ENCODE results near the gene EFCAB6.

EFCAB6 gene

GRCh38 chr22:43847376-43848289 lies 35.5 kb upstream of the EFCAB6 start:
- no peak for DNase-seq

- no peak for DNase-seq
Observed at GRCh38 chr22:43846966-43847365, 34.9 kb upstream of the EFCAB6 start.

- DNase-seq: no peak
Observed at GRCh38 chr22:43845981-43846380, 33.9 kb upstream of the EFCAB6 start.

DNA sequence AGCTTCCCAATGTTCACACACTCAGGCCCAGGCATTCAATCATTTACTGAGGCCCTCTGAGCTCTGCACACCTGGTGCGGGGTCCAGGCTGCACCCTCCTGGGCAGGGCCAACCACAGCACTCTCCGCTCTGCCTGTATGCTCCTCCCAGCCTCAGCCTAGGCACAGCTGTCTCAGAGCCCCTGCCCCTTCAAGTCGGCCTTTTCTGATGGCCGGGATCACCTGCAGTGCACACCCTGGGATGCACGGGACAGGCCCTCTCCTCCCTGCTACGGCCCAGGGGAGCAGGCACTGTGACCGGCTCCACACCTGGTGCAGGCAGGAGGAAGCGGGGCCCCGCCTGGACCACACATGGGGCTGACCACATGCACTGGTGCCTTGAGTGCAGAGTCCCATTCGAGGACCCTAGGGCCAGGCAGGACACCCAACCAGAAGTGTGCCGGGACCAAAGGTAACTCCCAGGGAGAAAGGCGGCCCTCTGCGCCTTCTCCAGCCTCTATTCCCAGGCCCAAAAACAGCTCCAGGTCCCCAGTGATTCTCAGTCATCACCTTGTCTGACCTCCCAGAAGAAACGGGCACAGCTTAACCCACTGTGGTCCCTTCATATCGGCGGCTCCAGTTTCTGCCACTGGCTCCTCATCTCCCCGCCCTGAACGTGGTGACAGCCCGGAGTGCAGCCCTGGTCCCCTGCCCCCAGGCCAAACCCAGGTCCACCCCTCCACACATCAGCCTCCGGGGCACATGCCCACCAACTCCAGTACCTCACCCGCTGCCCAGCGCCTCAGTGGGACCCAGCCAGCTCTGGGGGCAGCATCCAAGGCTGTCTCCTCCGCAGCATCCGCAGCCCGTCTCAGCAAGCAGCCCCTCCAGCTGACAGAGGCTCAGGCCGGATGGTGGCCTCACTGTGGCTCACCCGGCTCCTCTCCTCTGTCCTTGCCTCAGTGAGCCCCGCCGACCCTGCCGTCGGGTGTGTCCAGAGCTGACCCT lies 32.7 kb upstream of the EFCAB6 start:
- no peak for DNase-seq

- no peak for DNase-seq
Observed at GRCh38 chr22:43843783-43844530, 31.9 kb upstream of the EFCAB6 start.

DNA sequence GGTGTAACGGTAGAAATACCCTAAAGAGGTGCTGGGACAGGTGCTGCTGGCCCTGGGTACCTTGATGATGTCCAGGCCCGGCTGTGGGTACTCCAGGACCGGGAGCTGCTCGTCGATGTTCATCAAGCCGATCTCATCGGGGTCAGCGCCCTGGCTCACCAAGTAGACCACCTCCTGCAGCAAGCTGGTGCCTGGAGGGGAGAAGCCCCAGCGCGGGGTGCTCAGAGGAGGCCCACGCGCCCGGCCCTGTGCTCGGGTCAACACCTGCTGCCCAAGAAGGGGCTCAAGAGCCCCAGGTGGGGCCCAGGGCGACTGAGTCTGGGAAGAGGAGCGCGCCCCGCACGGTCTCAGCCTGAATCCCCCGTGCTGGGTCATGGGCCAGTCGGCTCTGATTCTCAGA lies 29.6 kb upstream of the EFCAB6 start:
- no peak for DNase-seq

GRCh38 chr22:43840851-43841250 lies 28.7 kb upstream of the EFCAB6 start:
- DNase-seq: no peak

DNA sequence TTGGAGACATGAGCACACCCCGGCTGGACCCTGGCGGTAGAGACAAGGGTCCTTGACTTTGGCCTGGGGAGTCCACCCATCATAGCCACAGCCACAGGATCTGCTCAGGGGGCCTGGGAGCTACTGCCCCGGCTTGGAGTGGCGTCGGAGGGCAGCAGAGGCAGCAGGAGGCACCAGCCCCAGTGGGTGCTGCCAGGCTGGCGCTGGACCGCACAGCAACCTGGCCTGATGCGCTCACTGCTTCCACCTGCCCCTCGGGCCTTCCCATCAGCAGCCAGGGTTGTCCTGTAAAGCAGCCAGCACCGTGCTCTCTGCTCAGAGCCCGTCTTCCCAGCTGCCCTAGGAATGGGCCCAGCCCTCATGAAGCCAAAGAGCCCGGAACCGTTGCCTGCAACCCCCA lies 28.3 kb upstream of the EFCAB6 start:
- DNase-seq: no peak

DNA sequence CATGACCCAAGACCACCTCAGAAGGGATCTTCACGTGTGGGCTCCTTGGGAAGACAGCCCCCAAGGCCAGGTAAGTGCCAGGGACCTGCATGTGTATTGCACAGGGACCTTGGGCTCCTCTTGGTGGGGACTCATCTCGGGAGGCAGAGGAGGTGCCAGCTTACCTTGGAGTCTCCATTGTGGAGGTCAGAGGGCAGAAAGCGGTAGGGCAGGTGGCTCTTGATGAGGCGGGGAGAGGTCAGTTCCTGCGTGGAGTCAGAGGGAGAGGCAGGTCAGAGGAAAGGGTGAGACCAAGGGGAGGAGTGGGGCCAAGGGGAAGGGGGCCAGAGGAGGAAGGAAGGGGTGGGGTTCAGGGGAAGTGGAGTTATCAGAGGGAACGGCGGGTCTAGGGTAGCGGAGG lies 27.7 kb upstream of the EFCAB6 start:
- no peak for DNase-seq

DNA sequence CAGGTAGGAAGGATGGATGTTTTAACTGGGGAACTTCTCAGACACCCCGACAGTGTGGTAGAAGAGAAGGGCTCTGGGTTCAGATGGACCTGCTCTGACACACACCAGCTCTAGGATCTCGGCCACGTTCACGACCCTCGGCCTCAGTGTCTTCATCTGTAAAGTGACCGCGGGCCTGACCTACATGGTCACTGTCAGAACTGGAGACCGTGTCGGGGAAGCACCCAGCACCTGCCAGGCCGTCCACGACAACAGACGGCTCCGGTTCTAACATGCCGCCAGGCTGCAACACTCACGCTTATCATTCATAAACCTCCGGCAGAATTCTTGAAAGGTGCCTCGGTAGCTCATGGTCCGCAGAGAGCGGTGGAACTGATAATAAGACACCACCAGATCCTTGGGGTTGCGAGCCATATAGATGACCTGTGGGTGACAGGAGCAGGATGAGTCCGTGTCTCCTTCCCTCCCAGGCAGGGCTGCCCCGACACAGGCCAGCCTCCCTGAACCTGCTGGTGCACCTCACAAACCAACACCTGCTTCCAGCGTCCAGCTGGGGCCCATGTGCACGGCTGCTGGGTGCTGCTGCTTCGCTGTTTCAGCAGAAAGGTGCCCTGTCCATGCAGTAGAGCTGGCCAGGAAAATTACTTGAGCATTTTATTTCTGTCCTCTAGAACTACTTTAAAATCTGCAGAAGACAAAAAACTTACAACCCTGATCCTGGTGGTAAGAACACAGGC lies 26.6 kb upstream of the EFCAB6 start:
- no peak for DNase-seq

GRCh38 chr22:43838161-43838560 lies 26.1 kb upstream of the EFCAB6 start:
- no peak for DNase-seq

- no peak for DNase-seq
Observed at GRCh38 chr22:43837666-43838065, 25.6 kb upstream of the EFCAB6 start.

- no peak for DNase-seq
Observed at GRCh38 chr22:43835736-43836135, 23.6 kb upstream of the EFCAB6 start.

- no peak for DNase-seq
Observed at GRCh38 chr22:43835166-43835565, 23.1 kb upstream of the EFCAB6 start.

GRCh38 chr22:43833286-43834240 lies 21.5 kb upstream of the EFCAB6 start:
- DNase-seq: no peak

DNA sequence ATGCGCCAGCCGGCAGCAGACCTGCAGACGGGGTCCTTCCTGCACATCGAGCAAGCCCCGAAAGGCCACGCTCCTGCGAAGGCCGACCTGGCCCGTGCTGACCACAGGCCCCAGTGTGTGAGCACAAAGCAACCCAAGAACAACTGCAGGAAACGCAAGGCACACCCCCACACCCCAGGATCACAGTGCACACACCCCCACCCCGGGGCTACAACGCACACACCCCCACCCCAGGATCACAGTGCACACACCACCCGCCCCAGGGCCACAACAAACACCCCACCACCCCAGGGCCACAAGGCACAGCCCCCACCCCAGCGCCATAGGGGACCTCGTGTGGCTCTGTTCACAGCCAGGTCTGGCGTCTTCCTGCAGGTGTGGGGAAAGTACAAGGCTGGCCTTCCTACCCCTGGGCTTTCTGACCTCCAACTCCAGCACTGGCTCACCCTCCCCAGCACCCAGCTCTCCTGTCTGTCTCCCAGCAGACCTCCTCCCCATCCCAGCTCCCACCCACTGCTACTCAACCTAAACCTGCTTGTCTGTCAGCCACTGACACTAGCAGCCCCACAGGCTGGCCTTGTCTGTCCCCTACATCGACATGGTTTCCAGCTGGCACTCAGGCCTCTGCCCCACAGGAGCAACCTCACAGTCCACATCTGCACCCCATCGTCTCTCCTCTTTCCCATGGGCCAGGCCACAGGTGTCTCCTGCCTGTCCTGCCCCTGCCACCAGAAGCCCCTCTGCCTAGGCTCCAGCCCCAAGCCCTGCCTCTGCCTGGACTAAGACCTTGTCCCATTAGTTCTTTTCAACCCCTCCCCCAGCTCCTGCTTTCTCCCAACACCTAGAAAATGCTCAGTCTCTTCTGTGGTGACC lies 20.5 kb upstream of the EFCAB6 start:
- no peak for DNase-seq

DNA sequence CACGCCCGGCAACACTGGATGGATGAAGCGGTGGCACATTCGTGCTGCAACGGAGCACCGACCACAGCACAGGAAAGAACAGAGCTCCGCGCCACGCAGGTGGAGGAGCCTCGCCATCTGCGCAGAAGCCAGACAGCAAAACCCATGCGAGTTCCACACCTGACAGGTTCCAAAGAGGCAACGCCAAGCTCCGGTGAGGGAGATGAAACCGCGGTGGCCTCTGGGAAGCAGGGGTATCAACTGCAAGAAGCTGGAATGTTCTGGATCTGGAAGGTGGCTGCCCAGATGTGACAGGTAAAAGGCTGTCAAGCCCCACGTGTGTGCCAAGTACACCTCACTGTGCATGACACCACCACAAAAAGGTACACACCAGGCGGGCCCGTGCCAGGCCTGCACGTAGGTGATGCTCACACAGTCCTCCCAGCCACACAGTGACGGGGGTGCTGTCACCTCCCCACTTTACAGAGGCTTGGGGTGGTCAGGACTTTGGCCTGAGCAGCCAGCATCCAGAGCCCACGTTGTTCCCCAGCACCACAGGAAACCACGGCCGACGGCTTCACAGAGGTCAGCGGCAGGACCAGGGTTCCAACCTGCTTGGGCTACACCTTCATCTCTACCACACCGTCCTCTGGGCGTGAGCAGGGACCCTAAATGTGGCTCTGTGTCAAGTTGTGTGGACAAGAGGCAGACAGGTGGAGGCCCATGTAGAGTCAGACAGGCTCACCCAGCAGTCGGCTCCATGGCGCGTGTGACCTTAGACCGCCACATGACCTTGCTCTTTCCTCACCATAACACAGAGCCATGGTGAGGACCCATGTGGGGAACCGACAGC lies 19.7 kb upstream of the EFCAB6 start:
- DNase-seq: no peak

GRCh38 chr22:43830931-43831560 lies 18.9 kb upstream of the EFCAB6 start:
- no peak for DNase-seq
